Stimulated activated CD4-positive, alpha-beta T cell treated with anti-CD3 and anti-CD28 coated beads, Interleukin-4, amount 100 ng/mL, for 1 hour (primary cell): ENCODE results near the gene APBA2.

Source experiments
- DNase-seq: peaks from one replicate; pipeline ENCODE4 v3.0.0-alpha.2; 2020

The APBA2 gene

GRCh38 chr15:29127506-29128430, 242.0 kb downstream of the APBA2 start:
- DNase-seq, result no peak

GRCh38 chr15:29128671-29129070, 242.9 kb downstream of the APBA2 start:
- no peak for DNase-seq

- no peak for DNase-seq
These were observed 243.4 kb downstream of the APBA2 start for GRCh38 chr15:29129221-29129620.

- no peak for DNase-seq
These were observed 244.2 kb downstream of the APBA2 start for GRCh38 chr15:29129926-29130325.

- no peak for DNase-seq
These were observed 244.7 kb downstream of the APBA2 start for GRCh38 chr15:29130476-29130875.

- no peak for DNase-seq
These were observed 245.4 kb downstream of the APBA2 start for GRCh38 chr15:29130951-29131839.

GRCh38 chr15:29131840-29132420, 246.2 kb downstream of the APBA2 start:
- DNase-seq, result no peak

GRCh38 chr15:29132735-29133181, 247.0 kb downstream of the APBA2 start:
- DNase-seq, result no peak

- no peak for DNase-seq
These were observed 247.5 kb downstream of the APBA2 start for GRCh38 chr15:29133321-29133720.

- no peak for DNase-seq
These were observed 248.0 kb downstream of the APBA2 start for GRCh38 chr15:29133791-29134190.

GRCh38 chr15:29134239-29134638, 248.5 kb downstream of the APBA2 start:
- DNase-seq, result no peak

- DNase-seq, result no peak
These were observed 249.0 kb downstream of the APBA2 start for GRCh38 chr15:29134641-29135308.

GRCh38 chr15:29135309-29135657, 249.5 kb downstream of the APBA2 start:
- DNase-seq, result no peak

- no peak for DNase-seq
These were observed 250.2 kb downstream of the APBA2 start for GRCh38 chr15:29135702-29136646.

- DNase-seq, result no peak
These were observed 252.5 kb downstream of the APBA2 start for GRCh38 chr15:29138260-29138659.

- DNase-seq, result no peak
These were observed 253.3 kb downstream of the APBA2 start for GRCh38 chr15:29139072-29139471.

- peak; percentile 58 for DNase-seq
These were observed 254.0 kb downstream of the APBA2 start for GRCh38 chr15:29139540-29140459.

- no peak for DNase-seq
These were observed 254.9 kb downstream of the APBA2 start for GRCh38 chr15:29140475-29141307.
